Lower leg skin (tissue), 4 donors: ENCODE measurements around the gene ADCY10. TPM values are rescaled to one million over a fixed set of nuclear protein-coding genes. Genes with fewer than 3 reads are reported as not detected.

Experiments
- DNase-seq, 2 donors: peaks; one replicate each; pipeline ENCODE4 v3.0.0-alpha.2; 2019; ENCODE audit warnings: low spot score in 2 of 2
- H3K4me3 ChIP-seq: fragments of 200-600 bp; sonication (generic); 2 replicates; pipeline ENCODE4 v1.5.1; 2017; ENCODE audit warnings: mild to moderate bottlenecking, low read depth; ENCODE audit not compliant: poor library complexity, severe bottlenecking
- POLR2A ChIP-seq, 2 donors: fragments of 450-650 bp; IDR thresholded peaks; one replicate each; pipeline ENCODE4 v1.6.1; 2016 to 2017; ENCODE audit warnings: antibody characterized with exemption in 2 of 2, mild to moderate bottlenecking in 1 of 2, moderate library complexity in 1 of 2
- WGBS, 2 donors: methylation state at CpG; one replicate each; pipeline ENCODE4 v1.1.5; 2018; 5-methylcytosine and 5-hydroxymethylcytosine counted together
- intact Hi-C: fragments of 100-400 bp; cut with DNase I; formaldehyde crosslinking; loops from one replicate; pipeline ENCODE4 v1.15.0; 2023; ENCODE audit warnings: low total_unique reads
- total RNA-seq, 4 donors: library from RNA; depleted of rRNA; stranded (reverse); fragments of >200 nt; gene quantifications; one replicate each; pipeline ENCODE4 v1.1.0, GENCODE V29; 2016
- TF ChIP-seq, protein P1 (sequence below), 3 donors: fragments of 450-650 bp; IDR thresholded peaks; one replicate each; pipeline ENCODE4 v1.5.1; 2016; ENCODE audit warnings: antibody characterized with exemption in 3 of 3, mild to moderate bottlenecking in 3 of 3, moderate library complexity in 2 of 3

The ADCY10 gene
- total RNA-seq, 4 donors from 2014 or later, result 0.07 to 0.10 TPM; not detected in 2

DNA sequence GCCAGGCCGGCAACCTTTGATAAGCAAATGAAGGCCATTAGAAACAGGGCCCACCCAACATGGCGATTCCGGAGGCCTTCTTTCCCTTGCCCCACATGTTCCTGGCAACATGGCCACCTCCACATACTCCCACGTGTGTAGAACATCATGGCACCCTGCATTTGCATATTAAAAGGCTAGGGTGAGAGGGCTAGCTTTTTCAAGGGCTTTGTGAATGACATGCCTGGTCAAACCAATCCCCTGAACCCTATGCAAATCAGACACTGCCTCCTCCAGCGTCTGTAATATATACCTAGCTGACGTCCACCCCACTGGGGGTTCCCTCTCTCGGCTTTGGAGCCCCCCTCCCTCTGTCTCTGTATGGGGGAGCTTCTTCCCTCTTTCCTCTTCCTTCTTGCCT, 1.6 kb downstream of the ADCY10 start:
- H3K4me3 ChIP-seq, result no peak overlapping the region
- no peak for TF ChIP-seq POLR2A (IDR thresholded peaks at IDR 0.05)
- TF ChIP-seq, protein P1, sequence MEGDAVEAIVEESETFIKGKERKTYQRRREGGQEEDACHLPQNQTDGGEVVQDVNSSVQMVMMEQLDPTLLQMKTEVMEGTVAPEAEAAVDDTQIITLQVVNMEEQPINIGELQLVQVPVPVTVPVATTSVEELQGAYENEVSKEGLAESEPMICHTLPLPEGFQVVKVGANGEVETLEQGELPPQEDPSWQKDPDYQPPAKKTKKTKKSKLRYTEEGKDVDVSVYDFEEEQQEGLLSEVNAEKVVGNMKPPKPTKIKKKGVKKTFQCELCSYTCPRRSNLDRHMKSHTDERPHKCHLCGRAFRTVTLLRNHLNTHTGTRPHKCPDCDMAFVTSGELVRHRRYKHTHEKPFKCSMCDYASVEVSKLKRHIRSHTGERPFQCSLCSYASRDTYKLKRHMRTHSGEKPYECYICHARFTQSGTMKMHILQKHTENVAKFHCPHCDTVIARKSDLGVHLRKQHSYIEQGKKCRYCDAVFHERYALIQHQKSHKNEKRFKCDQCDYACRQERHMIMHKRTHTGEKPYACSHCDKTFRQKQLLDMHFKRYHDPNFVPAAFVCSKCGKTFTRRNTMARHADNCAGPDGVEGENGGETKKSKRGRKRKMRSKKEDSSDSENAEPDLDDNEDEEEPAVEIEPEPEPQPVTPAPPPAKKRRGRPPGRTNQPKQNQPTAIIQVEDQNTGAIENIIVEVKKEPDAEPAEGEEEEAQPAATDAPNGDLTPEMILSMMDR (IDR thresholded peaks at IDR 0.05), result no peak
- intact Hi-C loops, result no loop called here
- 75 to 85% methylated on average over 7 of the region's 7 CpGs for WGBS, 2 donors
- no peak for DNase-seq

DNA sequence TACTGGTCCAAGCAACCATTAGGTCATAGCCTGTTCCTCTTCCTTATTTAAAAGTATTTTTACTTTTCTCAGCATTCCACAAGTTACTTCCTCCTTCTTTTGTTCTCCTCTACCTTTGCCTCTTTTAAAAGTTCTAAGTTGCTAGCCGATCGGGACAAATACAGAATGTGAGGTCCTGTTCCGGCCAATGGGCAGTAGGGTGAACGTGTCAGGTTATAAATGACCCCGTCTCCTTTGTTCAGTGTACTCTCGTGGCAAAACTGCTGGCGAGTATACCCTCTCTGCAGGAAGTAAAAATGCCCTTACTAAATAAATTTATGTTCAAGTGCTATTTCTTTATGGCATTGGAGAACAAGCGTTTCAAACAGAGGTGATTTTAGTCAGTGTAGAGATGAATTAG, 2.5 kb downstream of the ADCY10 start:
- 28 to 50% methylated on average over 8 of the region's 8 CpGs for WGBS, 2 donors
- intact Hi-C loops, result no loop called here
- DNase-seq, result no peak
- no peak for TF ChIP-seq POLR2A (IDR thresholded peaks at IDR 0.05)
- TF ChIP-seq, protein P1 (IDR thresholded peaks at IDR 0.05), result no peak
- no peak overlapping the region for H3K4me3 ChIP-seq

- no peak overlapping the region for H3K4me3 ChIP-seq
- TF ChIP-seq, protein P1 (IDR thresholded peaks at IDR 0.05), result no peak
- no peak for TF ChIP-seq POLR2A (IDR thresholded peaks at IDR 0.05)
- no peak for DNase-seq
- intact Hi-C loops, result no loop called here
- 87 to 88% methylated on average over 2 of the region's 2 CpGs for WGBS, 2 donors
These were observed 3.4 kb downstream of the ADCY10 start for GRCh38 chr1:167910530-167910929.

- no peak for TF ChIP-seq POLR2A (IDR thresholded peaks at IDR 0.05)
- H3K4me3 ChIP-seq, result no peak overlapping the region
- WGBS, 2 donors, result 81 to 83% methylated on average over 6 of the region's 6 CpGs
- intact Hi-C loops, result no loop called here
- no peak for DNase-seq
These were observed 4.2 kb downstream of the ADCY10 start for GRCh38 chr1:167909691-167910180.

GRCh38 chr1:167905671-167906070, 8.3 kb downstream of the ADCY10 start:
- TF ChIP-seq, protein P1 (IDR thresholded peaks at IDR 0.05), result no peak
- TF ChIP-seq POLR2A (IDR thresholded peaks at IDR 0.05), result no peak
- intact Hi-C loops, result no loop called here
- H3K4me3 ChIP-seq, result no peak overlapping the region
- no peak for DNase-seq

- WGBS, 2 donors, result 79 to 85% methylated on average over 3 of the region's 3 CpGs
- intact Hi-C loops, result no loop called here
- DNase-seq, result no peak
- TF ChIP-seq, protein P1 (IDR thresholded peaks at IDR 0.05), result no peak
- TF ChIP-seq POLR2A (IDR thresholded peaks at IDR 0.05), result no peak
- no peak overlapping the region for H3K4me3 ChIP-seq
These were observed 8.8 kb downstream of the ADCY10 start for GRCh38 chr1:167905182-167905581.
